WERI-Rb-1 (cell line): ENCODE results near the gene LPP.

Source experiments
- DNase-seq: peaks from one replicate; pipeline ENCODE4 v3.0.0-alpha.2; 2020
- H3K27ac ChIP-seq: fragments of 250-450 bp; sonication (Bioruptor Pico); 2 replicates; pipeline ENCODE4 v1.5.1; 2020; ENCODE audit warnings: mild to moderate bottlenecking, moderate library complexity
- H3K27me3 ChIP-seq: fragments of 250-450 bp; sonication (Bioruptor Pico); 2 replicates; pipeline ENCODE4 v1.5.1; 2021; ENCODE audit warnings: mild to moderate bottlenecking, low read depth, moderate library complexity; ENCODE audit not compliant: insufficient read depth, severe bottlenecking
- H3K36me3 ChIP-seq: fragments of 250-450 bp; sonication (Bioruptor Pico); 2 replicates; pipeline ENCODE4 v1.5.1; 2020; ENCODE audit warnings: mild to moderate bottlenecking, moderate library complexity
- H3K4me3 ChIP-seq: 2 replicates; pipeline ENCODE4 v1.5.1; 2011; ENCODE audit warnings: low read depth, mild to moderate bottlenecking, control low read depth, low read length
- H3K9me3 ChIP-seq: fragments of 250-450 bp; sonication (Bioruptor Pico); 2 replicates; pipeline ENCODE4 v1.5.1; 2021; ENCODE audit warnings: mild to moderate bottlenecking, moderate library complexity; ENCODE audit not compliant: severe bottlenecking
- CTCF ChIP-seq: IDR thresholded peaks from 2 replicates; pipeline ENCODE4 v1.5.1; 2011; ENCODE audit warnings: low read depth, mild to moderate bottlenecking, control low read depth, inconsistent platforms, low read length

Gene LPP

GRCh38 chr3:188602111-188602510 is 448.2 kb downstream of the LPP start:
- Histone ChIP-seq H3K27ac (no peak overlapping the region), H3K9me3 (no peaks in the 10 kb centered on the region), H3K27me3 (no peaks in the 10 kb centered on the region), H3K36me3 (no peaks in the 10 kb centered on the region), H3K4me3 (no peak overlapping the region)
- no peak for DNase-seq
- no peak for TF ChIP-seq CTCF

GRCh38 chr3:188602620-188603019 is 448.7 kb downstream of the LPP start:
- DNase-seq: no peak
- Histone ChIP-seq H3K27ac (no peak overlapping the region), H3K9me3 (no peaks in the 10 kb centered on the region), H3K36me3 (no peaks in the 10 kb centered on the region), H3K27me3 (no peaks in the 10 kb centered on the region), H3K4me3 (no peak overlapping the region)
- no peak for TF ChIP-seq CTCF

- no peak for TF ChIP-seq CTCF
- no peaks in the 10 kb centered on the region for H3K9me3 ChIP-seq
- H3K36me3 ChIP-seq: no peaks in the 10 kb centered on the region
- H3K4me3 ChIP-seq: no peak overlapping the region
- H3K27me3 ChIP-seq: no peaks in the 10 kb centered on the region
- no peak overlapping the region for H3K27ac ChIP-seq
- no peak for DNase-seq
Observed at GRCh38 chr3:188604651-188605050, 450.7 kb downstream of the LPP start.

- Histone ChIP-seq H3K4me3 (no peak overlapping the region), H3K27ac (no peak overlapping the region), H3K36me3 (no peaks in the 10 kb centered on the region), H3K27me3 (no peaks in the 10 kb centered on the region), H3K9me3 (no peaks in the 10 kb centered on the region)
- no peak for DNase-seq
- TF ChIP-seq CTCF: no peak
Observed at GRCh38 chr3:188605231-188605630, 451.3 kb downstream of the LPP start.

GRCh38 chr3:188605905-188606304 is 451.9 kb downstream of the LPP start:
- no peak for TF ChIP-seq CTCF
- no peaks in the 10 kb centered on the region for H3K9me3 ChIP-seq
- H3K36me3 ChIP-seq: no peaks in the 10 kb centered on the region
- H3K4me3 ChIP-seq: no peak overlapping the region
- DNase-seq: no peak
- no peak overlapping the region for H3K27ac ChIP-seq
- no peaks in the 10 kb centered on the region for H3K27me3 ChIP-seq

GRCh38 chr3:188607805-188608315 is 453.9 kb downstream of the LPP start:
- no peak for TF ChIP-seq CTCF
- no peak for DNase-seq

More at GRCh38 chr3:188607805-188608315, 453.9 kb downstream of the LPP start:
- no peak overlapping the region for H3K4me3 ChIP-seq
- H3K9me3 ChIP-seq: no peaks in the 10 kb centered on the region
- H3K27ac ChIP-seq: no peak overlapping the region
- no peaks in the 10 kb centered on the region for H3K36me3 ChIP-seq
- H3K27me3 ChIP-seq: no peaks in the 10 kb centered on the region
